ENCODE data around the gene GSDMA.

DNA sequence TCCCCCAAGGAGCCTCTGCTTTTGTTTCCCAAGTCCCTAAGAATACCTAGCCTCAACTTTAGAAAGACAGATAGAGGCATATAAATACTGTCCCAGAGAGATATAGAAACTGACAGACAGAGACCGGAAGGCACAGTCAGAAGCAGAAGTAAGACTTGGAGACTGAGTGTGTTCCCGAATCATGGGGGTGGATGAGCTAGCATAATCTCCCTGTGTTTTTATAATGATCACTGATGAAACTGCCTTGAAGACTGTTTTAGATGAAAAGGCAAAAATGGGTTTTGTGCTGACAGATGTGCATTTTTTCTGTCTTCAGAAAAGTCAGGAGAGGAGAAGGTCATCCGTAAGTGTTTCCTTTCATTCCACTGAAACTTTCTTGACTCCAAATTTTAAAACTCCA, 9.5 kb downstream of the GSDMA start:
- TF ChIP-seq CTCF (IDR thresholded peaks at IDR 0.05) (no peak), POLR2A (IDR thresholded peaks at IDR 0.05) (no peak)

Measured in vagina (tissue), 2 donors.